Large intestine (tissue), 3 donors: ENCODE results near the gene KLF15. TPM values are rescaled to one million over a fixed set of nuclear protein-coding genes. Genes with fewer than 3 reads are reported as not detected.

Source experiments
- DNase-seq, 2 donors: peaks; one replicate each; pipeline versions ENCODE4 v3.0.0 to v3.0.0-alpha.2; 2013
- H3K27ac ChIP-seq: one replicate; pipeline ENCODE4 v1.5.1; 2013; ENCODE audit warnings: low read length
- H3K27me3 ChIP-seq: 2 replicates; pipeline ENCODE4 v1.6.1; 2013; ENCODE audit warnings: low read length; ENCODE audit not compliant: control insufficient read depth, insufficient read depth
- H3K36me3 ChIP-seq: 2 replicates; pipeline ENCODE4 v1.6.1; 2013; ENCODE audit warnings: low read length; ENCODE audit not compliant: control insufficient read depth, insufficient read depth
- H3K4me1 ChIP-seq: one replicate; pipeline ENCODE4 v1.6.1; 2013; ENCODE audit warnings: low read length; ENCODE audit not compliant: control insufficient read depth, insufficient read depth
- H3K4me3 ChIP-seq: one replicate; pipeline ENCODE4 v1.5.1; 2013; ENCODE audit warnings: low read length
- H3K9me3 ChIP-seq: one replicate; pipeline ENCODE4 v1.6.1; 2013; ENCODE audit warnings: mild to moderate bottlenecking, low read depth, low read length, moderate library complexity; ENCODE audit not compliant: control insufficient read depth
- WGBS: methylation state at CpG from one replicate; pipeline ENCODE4 v1.1.5; 2013; ENCODE audit warnings: low lambda C conversion rate; ENCODE audit not compliant: insufficient coverage; 5-methylcytosine and 5-hydroxymethylcytosine counted together
- polyA plus RNA-seq: library from polyadenylated mRNA; unstranded; fragments of 120-200 nt; gene quantifications from one replicate; pipeline ENCODE4 v1.2.1, GENCODE V29; 2013

The KLF15 gene
- polyA plus RNA-seq, 1 donor: 1.4 TPM

DNA sequence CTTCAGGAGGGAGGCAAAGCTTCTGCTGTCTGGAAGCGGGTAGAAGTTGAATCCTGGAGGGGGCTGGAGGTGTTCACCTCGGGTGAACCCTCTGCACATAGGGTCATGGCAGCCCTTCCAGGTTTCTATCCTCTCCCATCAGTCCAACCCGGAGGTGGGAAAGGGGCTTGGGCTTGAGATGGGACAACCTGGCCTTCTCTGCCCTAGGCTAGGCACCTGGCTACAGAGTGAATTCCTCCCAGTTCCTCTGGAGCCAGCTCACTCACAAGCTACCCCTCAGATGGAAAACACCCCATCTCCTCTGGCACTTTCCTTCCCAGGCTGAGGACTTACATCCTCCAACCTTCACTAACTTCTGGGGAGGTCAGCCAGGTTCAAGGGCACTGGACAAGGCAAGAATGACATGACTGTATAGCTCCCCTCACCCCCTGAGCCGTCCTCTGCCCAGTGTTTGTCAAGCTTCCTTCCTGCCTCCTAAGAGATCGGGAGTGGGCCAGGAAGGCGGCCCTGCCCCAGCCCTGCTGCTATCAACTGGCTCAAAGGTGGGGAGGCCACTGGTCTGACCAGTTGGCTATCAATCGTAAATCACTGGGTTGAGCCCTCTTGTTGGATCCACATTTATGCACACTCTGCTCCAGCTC lies 45.8 kb downstream of the KLF15 start:
- Histone ChIP-seq H3K27me3 (no peaks in the 10 kb centered on the region), H3K27ac (no peak overlapping the region), H3K9me3 (peaks cover 3% of the 10 kb centered on the region), H3K4me3 (no peak overlapping the region), H3K4me1 (no peaks in the 10 kb centered on the region), H3K36me3 (no peaks in the 10 kb centered on the region)
- no peak for DNase-seq
- no CpG with 5 or more reads among the region's 7 CpGs for WGBS

- no peaks in the 10 kb centered on the region for H3K27me3 ChIP-seq
- no peak overlapping the region for H3K27ac ChIP-seq
- WGBS: no CpG with 5 or more reads among the region's 5 CpGs
- DNase-seq: no peak
- H3K4me3 ChIP-seq: no peak overlapping the region
- no peaks in the 10 kb centered on the region for H3K36me3 ChIP-seq
- H3K9me3 ChIP-seq: peaks cover 3% of the 10 kb centered on the region
- H3K4me1 ChIP-seq: no peaks in the 10 kb centered on the region
These were observed 46.4 kb downstream of the KLF15 start for GRCh38 chr3:126310816-126311215.

DNA sequence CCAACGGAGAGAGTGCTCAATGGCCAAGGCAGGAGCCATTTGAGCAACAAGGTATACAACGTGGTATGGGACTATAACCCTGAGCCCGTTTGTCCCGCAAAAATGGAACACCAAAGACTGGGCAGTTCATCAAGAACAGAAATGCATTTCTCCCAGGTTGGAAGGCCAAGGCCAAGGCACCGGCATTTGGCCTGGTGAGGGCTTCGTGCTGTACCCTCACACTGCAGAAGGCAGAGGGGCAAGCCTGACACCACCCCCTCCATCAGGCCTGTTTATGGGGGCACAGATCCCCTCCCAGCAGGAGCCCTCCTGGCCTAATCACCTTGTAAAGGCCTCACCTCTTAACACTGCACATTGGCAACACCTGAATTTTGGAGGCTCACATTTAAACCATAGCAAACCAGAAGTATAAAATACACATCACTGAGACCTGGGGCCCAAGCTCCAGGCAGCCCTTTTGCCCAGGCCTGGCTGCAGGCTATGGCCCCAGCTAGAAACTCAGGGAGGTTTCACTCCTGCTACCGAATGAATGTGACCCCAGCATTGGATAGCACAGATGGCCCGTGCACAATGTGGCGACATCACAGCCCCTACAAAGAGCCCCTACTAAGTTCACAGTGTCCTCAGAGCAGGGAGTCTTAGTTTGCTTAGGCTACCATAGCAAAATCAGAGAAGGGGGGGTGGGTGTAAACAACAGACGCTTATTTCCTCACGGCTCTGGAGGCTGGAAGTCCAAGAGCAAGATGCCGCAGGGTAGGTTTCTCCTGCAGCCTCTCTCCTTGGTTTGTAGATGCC lies 47.1 kb downstream of the KLF15 start:
- peaks cover 3% of the 10 kb centered on the region for H3K9me3 ChIP-seq
- H3K4me3 ChIP-seq: no peak overlapping the region
- no peaks in the 10 kb centered on the region for H3K36me3 ChIP-seq
- no CpG with 5 or more reads among the region's 12 CpGs for WGBS
- H3K4me1 ChIP-seq: no peaks in the 10 kb centered on the region
- no peaks in the 10 kb centered on the region for H3K27me3 ChIP-seq
- no peak overlapping the region for H3K27ac ChIP-seq
- DNase-seq: no peak

DNA sequence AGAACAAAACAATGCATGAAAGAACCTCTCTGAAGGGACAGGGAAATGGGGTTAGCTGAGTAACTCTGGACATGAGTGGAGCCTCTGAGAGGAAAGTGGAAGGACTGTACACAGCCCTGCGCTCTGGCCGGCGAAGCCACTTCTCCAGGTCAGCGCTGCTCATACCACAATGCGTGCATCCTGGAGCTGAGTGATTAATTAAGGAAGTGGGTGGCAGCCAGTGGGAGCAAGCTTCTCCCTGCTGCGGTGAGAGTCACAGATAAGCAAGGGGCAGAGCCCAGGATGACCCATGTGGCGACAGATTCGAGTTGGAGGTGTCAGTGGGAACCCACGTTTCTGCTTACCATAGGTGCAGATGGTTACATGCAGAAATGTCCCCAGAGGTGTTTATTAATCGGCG lies 48.0 kb downstream of the KLF15 start:
- Histone ChIP-seq H3K9me3 (peaks cover 3% of the 10 kb centered on the region), H3K27me3 (no peaks in the 10 kb centered on the region), H3K4me3 (no peak overlapping the region), H3K4me1 (no peaks in the 10 kb centered on the region), H3K36me3 (no peaks in the 10 kb centered on the region), H3K27ac (no peak overlapping the region)
- DNase-seq: no peak
- WGBS: no CpG with 5 or more reads among the region's 11 CpGs

DNA sequence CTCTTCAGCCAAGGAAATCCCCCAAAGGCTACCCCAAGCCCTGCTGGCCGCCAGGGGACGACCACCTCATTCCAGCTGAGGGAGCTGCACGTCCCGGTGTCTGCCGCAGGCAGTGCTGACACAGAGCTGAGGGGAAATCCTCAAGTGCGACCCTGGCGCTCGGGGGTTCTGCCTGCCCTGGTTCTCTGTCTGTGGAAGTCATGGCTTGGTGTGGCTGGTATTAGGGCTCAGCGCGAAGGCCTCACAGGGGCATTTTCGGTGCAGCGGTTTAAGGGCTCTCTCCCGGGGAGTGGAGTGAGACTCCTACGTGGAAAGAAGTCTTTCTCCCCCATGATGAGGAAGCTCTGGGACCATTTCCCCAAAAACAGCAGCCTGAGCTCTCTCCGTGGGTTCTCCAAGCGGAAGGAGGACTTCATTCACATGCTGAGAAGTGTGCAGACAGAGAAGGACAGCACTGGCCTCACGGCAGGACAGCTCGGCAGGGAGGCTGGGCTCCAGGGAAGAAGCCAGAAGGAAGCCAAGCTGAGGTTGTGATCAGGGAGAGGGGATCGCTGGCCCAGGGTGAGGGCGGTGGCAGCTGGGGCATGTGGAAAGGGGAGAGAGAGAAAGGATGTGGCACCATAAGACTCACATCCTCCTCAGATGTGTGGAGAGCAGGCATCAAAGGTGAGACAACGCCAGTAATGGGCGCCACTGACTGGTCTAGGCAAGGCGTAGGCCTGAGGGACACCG lies 48.6 kb downstream of the KLF15 start:
- WGBS: 100% methylated on average over 3 of the region's 24 CpGs
- H3K36me3 ChIP-seq: no peaks in the 10 kb centered on the region
- no peak overlapping the region for H3K27ac ChIP-seq
- H3K4me3 ChIP-seq: no peak overlapping the region
- H3K4me1 ChIP-seq: no peaks in the 10 kb centered on the region
- H3K9me3 ChIP-seq: peaks cover 3% of the 10 kb centered on the region
- DNase-seq: no peak
- H3K27me3 ChIP-seq: no peaks in the 10 kb centered on the region

DNA sequence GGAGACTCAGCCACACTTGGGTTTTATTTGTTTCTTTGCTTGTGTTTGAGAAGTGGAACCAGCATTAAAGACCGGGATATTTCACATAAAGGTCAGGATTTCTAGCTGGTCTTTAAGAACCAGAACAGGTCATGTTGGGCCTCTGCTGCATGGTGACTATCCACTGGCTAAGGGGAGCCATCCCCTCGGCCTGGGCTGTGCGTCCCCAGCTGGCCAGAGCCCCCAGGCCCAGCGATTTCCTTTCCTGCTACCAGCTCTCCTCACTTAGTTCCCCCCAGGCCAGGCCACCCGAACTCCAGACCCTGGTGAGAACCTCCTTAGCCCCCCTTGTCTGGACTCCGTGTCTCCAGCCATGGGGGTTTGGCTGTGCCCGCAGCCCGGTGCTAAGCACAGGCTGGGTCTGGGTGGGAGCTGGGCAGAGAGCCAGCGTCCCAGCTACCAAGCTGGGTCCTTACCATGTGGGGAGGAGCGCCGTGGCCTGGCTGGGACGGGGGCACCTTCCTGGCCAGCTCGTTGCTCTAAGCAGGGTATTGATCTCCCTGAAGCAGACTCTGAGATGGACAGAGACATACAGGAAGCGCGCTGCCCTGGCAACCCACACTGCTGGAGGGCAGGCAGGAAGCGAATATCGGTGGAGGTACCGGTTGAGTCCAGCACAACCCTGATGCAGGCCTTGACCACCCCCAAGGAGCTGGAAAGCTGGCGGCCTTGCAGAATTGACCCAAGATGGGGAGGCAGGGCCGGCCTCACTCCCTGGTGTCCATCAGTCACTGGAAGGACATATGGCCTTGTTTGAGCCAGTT lies 49.4 kb downstream of the KLF15 start:
- WGBS: no CpG with 5 or more reads among the region's 20 CpGs
- H3K27ac ChIP-seq: no peak overlapping the region

DNA sequence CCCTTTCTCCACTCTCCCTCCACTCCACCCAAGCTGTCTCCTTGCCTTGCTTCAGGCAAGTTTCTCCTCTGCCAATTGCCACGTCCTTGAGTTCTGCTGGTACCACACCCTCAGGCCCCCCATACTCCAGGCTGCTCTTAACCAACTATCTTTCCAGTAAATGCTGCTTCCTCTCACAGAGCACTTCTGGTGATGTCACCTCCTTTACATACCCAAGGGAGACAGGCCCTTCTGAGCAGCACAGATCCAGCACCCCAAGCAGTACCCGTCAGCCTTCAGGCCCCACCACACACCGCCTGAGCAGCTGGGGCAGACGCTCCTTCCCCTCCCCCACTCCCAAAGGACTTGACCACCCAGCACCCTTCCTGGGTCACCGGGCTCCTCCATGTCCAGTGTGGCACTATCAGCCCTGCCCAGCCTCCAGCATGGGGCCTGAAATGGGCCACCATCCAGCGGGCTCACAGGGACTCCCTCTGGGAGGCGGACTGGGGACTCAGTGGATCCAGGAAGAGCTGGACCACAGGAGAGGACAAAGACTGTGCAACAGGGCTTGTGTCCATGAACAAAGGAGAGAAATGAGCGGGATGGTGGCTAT lies 50.2 kb downstream of the KLF15 start:
- H3K27me3 ChIP-seq: no peaks in the 10 kb centered on the region
- DNase-seq: no peak
- H3K27ac ChIP-seq: no peak overlapping the region
- no peaks in the 10 kb centered on the region for H3K36me3 ChIP-seq
- WGBS: 100% methylated on average over 1 of the region's 8 CpGs
- no peaks in the 10 kb centered on the region for H3K4me1 ChIP-seq
- H3K9me3 ChIP-seq: peaks cover 8% of the 10 kb centered on the region
- no peak overlapping the region for H3K4me3 ChIP-seq

More for the DNA sequence above, 49.4 kb downstream of the KLF15 start:
- DNase-seq: no peak
- no peaks in the 10 kb centered on the region for H3K36me3 ChIP-seq
- peaks cover 6% of the 10 kb centered on the region for H3K9me3 ChIP-seq
- H3K4me1 ChIP-seq: no peaks in the 10 kb centered on the region
- no peaks in the 10 kb centered on the region for H3K27me3 ChIP-seq
- no peak overlapping the region for H3K4me3 ChIP-seq

DNA sequence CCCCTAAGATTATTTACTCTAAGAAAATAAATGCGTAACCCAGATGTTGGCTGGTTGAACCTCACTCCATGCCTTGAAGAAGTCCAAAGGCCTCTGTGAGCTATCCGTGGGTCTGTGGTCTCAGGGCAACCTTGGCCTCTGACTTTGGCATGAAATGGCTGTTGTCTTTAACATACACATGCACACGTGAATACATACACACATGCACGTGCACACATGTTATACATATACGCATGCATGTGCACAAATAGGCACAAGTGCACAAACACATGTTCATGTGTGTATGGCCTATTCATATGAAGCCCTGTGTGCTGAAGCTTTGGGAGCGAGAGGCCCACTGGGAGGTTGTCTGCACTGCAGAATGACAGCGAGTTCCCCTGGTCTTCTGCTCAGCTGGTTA lies 50.8 kb downstream of the KLF15 start:
- no peaks in the 10 kb centered on the region for H3K4me1 ChIP-seq
- H3K36me3 ChIP-seq: no peaks in the 10 kb centered on the region
- no peaks in the 10 kb centered on the region for H3K27me3 ChIP-seq
- H3K9me3 ChIP-seq: peaks cover 8% of the 10 kb centered on the region
- no peak for DNase-seq
- no CpG with 5 or more reads among the region's 7 CpGs for WGBS
- H3K4me3 ChIP-seq: no peak overlapping the region
- no peak overlapping the region for H3K27ac ChIP-seq

- no peak overlapping the region for H3K4me3 ChIP-seq
- peaks cover 6% of the 10 kb centered on the region for H3K9me3 ChIP-seq
- no peaks in the 10 kb centered on the region for H3K36me3 ChIP-seq
- H3K4me1 ChIP-seq: no peaks in the 10 kb centered on the region
- no peak for DNase-seq
- no peak overlapping the region for H3K27ac ChIP-seq
- H3K27me3 ChIP-seq: no peaks in the 10 kb centered on the region
These were observed 51.8 kb downstream of the KLF15 start for GRCh38 chr3:126305427-126305826.

DNA sequence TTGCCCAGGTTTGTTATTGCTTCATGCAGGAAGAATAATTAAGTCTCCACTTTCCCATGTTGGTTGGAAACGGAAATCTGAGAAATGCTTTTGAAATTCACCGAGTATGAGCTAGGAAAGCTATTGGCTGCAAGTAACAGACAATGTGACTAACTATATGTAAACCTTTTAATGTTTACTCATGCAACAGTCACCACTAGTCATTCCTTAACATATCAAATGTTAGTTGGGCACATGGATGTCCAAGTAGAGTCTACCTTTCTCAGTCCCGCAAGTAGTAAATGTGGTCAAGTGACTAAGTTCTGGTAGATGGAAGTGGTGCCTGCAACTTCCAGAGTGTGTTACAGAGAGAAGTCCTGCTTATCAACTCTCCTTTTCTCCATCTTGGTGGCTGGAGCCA lies 52.5 kb downstream of the KLF15 start:
- Histone ChIP-seq H3K36me3 (no peaks in the 10 kb centered on the region), H3K4me1 (no peaks in the 10 kb centered on the region), H3K27ac (no peak overlapping the region), H3K9me3 (peaks cover 10% of the 10 kb centered on the region), H3K27me3 (no peaks in the 10 kb centered on the region), H3K4me3 (no peak overlapping the region)
- 84% methylated on average over 2 of the region's 3 CpGs for WGBS
- no peak for DNase-seq
